H1 (cell line): ENCODE results near the gene MEF2D. TPM values are rescaled to one million over a fixed set of nuclear protein-coding genes. Genes with fewer than 3 reads are reported as not detected.
A peak's percentile ranks its signal among the peaks of the same experiment; 100 is the strongest.

Experiments
- EGR1 ChIP-seq: IDR thresholded peaks from 2 replicates; pipeline ENCODE4 v1.6.1; 2011; ENCODE audit warnings: low read depth, low read length, borderline replicate concordance
- POLR2AphosphoS5 ChIP-seq: IDR thresholded peaks from 2 replicates; pipeline ENCODE4 v1.6.1; 2011; ENCODE audit warnings: low read depth, low read length
- RAD21 ChIP-seq, 2 experiments: IDR thresholded peaks in 1 of 2; conservative IDR thresholded peaks in 1 of 2; 2 replicates each; pipeline ENCODE4 v1.6.1; 2011; ENCODE audit warnings: low read depth in 2 of 2, low read length in 2 of 2, improper control_type of control experiment in 1 of 2, inconsistent platforms in 1 of 2, mild to moderate bottlenecking in 1 of 2, moderate library complexity in 1 of 2
- SIN3A ChIP-seq, 2 experiments: IDR thresholded peaks in 1 of 2; conservative IDR thresholded peaks in 1 of 2; 2 replicates each; pipeline ENCODE4 v1.6.1; 2011 to 2012; ENCODE audit warnings: low read length in 2 of 2, improper control_type of control experiment in 1 of 2, low read depth in 1 of 2, mild to moderate bottlenecking in 1 of 2
- SIX5 ChIP-seq: IDR thresholded peaks from 2 replicates; pipeline ENCODE4 v1.6.1; 2011; ENCODE audit warnings: mild to moderate bottlenecking, low read depth, low read length
- SP4 ChIP-seq: IDR thresholded peaks from 2 replicates; pipeline ENCODE4 v1.6.1; 2012; ENCODE audit warnings: low read length, inconsistent platforms
- TAF1 ChIP-seq: IDR thresholded peaks from 2 replicates; pipeline ENCODE4 v1.6.1; 2011; ENCODE audit warnings: mild to moderate bottlenecking, low read depth, low read length
- TAF7 ChIP-seq: optimal IDR thresholded peaks from 2 replicates; pipeline ENCODE3; 2011; ENCODE audit warnings: low read depth, mild to moderate bottlenecking, inconsistent platforms, low read length, moderate library complexity, borderline replicate concordance
- YY1 ChIP-seq: IDR thresholded peaks from 2 replicates; pipeline ENCODE4 v1.6.1; 2011; ENCODE audit warnings: low read depth, mild to moderate bottlenecking, low read length
- polyA plus RNA-seq, 7 experiments: library from polyadenylated mRNA; depleted of rRNA in 3 of 7; stranded (reverse) in 5 of 7; unstranded in 2 of 7; fragments of >200 nt in 5 of 7; fragments of 200-250 nt in 2 of 7; gene quantifications; 1 replicate in 5 of 7; 2 replicates in 1 of 7; 4 replicates in 1 of 7; pipeline versions ENCODE4 v1.2.1 to v1.2.3, GENCODE V29; 2011 to 2013; ENCODE audit warnings: missing spikeins in 2 of 7, mixed read lengths in 2 of 7
- total RNA-seq: library from RNA; stranded (reverse); fragmentation: NEBNext Ultra II Directional; extraction: Animal tissue kit (Norgen Biotek cat#: 25700); gene quantifications from 2 replicates; pipeline ENCODE4 v1.2.1, GENCODE V29; 2021
- TF ChIP-seq, protein P1 (sequence below): fragments of 300-600 bp; sonication (generic); IDR thresholded peaks from 2 replicates; pipeline ENCODE4 v1.7.1; 2012; ENCODE audit warnings: low read length, moderate library complexity, mild to moderate bottlenecking, inconsistent platforms; ENCODE audit not compliant: insufficient replicate concordance

Gene MEF2D
- total and polyA plus RNA-seq, 2 of the 8 experiments (the other 6 are each of a cell fraction or from before 2014, with no cell fraction given), result 17.3 to 20.3 TPM

DNA sequence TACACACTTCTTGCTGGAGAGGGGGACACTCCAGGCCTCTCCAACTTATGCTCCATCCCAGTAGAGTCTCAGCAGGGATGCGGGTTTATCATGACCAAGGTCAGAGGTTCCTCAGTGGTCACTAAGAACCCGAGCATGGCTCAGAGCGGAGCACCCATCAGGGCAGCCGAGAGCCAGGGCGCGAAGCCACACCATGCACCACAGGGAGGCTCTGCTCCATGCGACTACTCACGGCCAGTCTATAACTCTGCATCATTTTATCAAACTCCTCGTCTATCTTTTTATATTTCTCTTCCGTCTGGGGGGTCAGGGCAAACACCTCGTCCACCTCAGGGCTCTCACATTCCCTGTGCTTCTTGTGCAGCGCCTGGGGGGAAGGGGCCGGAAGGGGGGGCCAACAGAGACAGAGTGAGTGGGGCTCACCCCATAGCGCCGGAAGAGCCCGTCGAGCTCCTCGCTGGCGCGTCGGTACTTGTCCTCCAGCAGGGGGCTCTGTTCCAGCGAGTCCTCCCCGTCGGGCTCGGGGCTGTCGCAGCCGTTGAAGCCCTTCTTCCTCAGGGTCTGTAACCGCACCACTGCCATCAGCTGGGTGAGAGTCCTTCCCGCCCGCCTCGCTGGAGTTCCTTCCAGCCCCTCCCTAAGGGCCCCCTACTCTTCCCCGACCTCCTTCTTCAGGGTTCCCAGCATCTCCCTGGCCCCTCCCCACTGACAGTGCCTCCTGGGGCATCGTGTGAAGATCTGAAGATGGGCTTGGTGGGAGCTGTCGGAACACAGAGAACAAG, 20.0 kb downstream of the MEF2D start (continued):
- TF ChIP-seq, protein P1, sequence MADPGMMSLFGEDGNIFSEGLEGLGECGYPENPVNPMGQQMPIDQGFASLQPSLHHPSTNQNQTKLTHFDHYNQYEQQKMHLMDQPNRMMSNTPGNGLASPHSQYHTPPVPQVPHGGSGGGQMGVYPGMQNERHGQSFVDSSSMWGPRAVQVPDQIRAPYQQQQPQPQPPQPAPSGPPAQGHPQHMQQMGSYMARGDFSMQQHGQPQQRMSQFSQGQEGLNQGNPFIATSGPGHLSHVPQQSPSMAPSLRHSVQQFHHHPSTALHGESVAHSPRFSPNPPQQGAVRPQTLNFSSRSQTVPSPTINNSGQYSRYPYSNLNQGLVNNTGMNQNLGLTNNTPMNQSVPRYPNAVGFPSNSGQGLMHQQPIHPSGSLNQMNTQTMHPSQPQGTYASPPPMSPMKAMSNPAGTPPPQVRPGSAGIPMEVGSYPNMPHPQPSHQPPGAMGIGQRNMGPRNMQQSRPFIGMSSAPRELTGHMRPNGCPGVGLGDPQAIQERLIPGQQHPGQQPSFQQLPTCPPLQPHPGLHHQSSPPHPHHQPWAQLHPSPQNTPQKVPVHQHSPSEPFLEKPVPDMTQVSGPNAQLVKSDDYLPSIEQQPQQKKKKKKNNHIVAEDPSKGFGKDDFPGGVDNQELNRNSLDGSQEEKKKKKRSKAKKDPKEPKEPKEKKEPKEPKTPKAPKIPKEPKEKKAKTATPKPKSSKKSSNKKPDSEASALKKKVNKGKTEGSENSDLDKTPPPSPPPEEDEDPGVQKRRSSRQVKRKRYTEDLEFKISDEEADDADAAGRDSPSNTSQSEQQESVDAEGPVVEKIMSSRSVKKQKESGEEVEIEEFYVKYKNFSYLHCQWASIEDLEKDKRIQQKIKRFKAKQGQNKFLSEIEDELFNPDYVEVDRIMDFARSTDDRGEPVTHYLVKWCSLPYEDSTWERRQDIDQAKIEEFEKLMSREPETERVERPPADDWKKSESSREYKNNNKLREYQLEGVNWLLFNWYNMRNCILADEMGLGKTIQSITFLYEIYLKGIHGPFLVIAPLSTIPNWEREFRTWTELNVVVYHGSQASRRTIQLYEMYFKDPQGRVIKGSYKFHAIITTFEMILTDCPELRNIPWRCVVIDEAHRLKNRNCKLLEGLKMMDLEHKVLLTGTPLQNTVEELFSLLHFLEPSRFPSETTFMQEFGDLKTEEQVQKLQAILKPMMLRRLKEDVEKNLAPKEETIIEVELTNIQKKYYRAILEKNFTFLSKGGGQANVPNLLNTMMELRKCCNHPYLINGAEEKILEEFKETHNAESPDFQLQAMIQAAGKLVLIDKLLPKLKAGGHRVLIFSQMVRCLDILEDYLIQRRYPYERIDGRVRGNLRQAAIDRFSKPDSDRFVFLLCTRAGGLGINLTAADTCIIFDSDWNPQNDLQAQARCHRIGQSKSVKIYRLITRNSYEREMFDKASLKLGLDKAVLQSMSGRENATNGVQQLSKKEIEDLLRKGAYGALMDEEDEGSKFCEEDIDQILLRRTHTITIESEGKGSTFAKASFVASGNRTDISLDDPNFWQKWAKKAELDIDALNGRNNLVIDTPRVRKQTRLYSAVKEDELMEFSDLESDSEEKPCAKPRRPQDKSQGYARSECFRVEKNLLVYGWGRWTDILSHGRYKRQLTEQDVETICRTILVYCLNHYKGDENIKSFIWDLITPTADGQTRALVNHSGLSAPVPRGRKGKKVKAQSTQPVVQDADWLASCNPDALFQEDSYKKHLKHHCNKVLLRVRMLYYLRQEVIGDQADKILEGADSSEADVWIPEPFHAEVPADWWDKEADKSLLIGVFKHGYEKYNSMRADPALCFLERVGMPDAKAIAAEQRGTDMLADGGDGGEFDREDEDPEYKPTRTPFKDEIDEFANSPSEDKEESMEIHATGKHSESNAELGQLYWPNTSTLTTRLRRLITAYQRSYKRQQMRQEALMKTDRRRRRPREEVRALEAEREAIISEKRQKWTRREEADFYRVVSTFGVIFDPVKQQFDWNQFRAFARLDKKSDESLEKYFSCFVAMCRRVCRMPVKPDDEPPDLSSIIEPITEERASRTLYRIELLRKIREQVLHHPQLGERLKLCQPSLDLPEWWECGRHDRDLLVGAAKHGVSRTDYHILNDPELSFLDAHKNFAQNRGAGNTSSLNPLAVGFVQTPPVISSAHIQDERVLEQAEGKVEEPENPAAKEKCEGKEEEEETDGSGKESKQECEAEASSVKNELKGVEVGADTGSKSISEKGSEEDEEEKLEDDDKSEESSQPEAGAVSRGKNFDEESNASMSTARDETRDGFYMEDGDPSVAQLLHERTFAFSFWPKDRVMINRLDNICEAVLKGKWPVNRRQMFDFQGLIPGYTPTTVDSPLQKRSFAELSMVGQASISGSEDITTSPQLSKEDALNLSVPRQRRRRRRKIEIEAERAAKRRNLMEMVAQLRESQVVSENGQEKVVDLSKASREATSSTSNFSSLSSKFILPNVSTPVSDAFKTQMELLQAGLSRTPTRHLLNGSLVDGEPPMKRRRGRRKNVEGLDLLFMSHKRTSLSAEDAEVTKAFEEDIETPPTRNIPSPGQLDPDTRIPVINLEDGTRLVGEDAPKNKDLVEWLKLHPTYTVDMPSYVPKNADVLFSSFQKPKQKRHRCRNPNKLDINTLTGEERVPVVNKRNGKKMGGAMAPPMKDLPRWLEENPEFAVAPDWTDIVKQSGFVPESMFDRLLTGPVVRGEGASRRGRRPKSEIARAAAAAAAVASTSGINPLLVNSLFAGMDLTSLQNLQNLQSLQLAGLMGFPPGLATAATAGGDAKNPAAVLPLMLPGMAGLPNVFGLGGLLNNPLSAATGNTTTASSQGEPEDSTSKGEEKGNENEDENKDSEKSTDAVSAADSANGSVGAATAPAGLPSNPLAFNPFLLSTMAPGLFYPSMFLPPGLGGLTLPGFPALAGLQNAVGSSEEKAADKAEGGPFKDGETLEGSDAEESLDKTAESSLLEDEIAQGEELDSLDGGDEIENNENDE, result no peak
- peak; percentile 90 for TF ChIP-seq YY1
- TF ChIP-seq POLR2AphosphoS5, result peak; percentile 69; the same call in 1 of the 2 replicates
- no peak for TF ChIP-seq TAF7
- TF ChIP-seq EGR1, result no peak
- TF ChIP-seq RAD21 (IDR thresholded peaks at IDR 0.05 in 1 of 2, conservative IDR thresholded peaks at IDR 0.05 in 1 of 2; ENCODE audit: low read depth in 2 of 2, low read length in 2 of 2), result peak; percentile 68 to 76
- TF ChIP-seq SIX5, result no peak
- no peak for TF ChIP-seq TAF1
- no peak for TF ChIP-seq SP4
- TF ChIP-seq SIN3A (conservative IDR thresholded peaks at IDR 0.05 in 1 of 2, IDR thresholded peaks at IDR 0.05 in 1 of 2; ENCODE audit: low read depth in 1 of 2, low read length in 2 of 2), result peak; percentile 48 to 51; a peak in 1 of 4 replicates
